ENCODE measurements around the gene CLK1.
A peak's percentile ranks its signal among the peaks of the same experiment; 100 is the strongest.
"Not testable (repeated sequence)": the region's sequence is repeated elsewhere in the genome, so short reads cannot be mapped to it uniquely, and the experiment has no call there.

Gene CLK1

GRCh38 chr2:200864176-200865034 is at the start of gene CLK1:
CLK1 (minus strand) TSS chr2:200864658; CDS start chr2:200861862, 2,796 bp downstream.
- DNase-seq: peak; percentile 98

- DNase-seq: no peak
Observed at GRCh38 chr2:200913654-200914053, 49.2 kb upstream of the CLK1 start.

- no peak for DNase-seq
Observed at GRCh38 chr2:200909958-200910357, 45.5 kb upstream of the CLK1 start.

GRCh38 chr2:200905618-200906296 is 41.3 kb upstream of the CLK1 start:
- DNase-seq: peak; percentile 61

GRCh38 chr2:200901459-200902072 is 37.1 kb upstream of the CLK1 start:
- peak; percentile 77 for DNase-seq

- DNase-seq: no peak
Observed at GRCh38 chr2:200899482-200899881, 35.0 kb upstream of the CLK1 start.

GRCh38 chr2:200888704-200889625 is 24.5 kb upstream of the CLK1 start, which contains the start of the genes NIF3L1 and PPIL3:
NIF3L1 (plus strand) TSS chr2:200889371; CDS start chr2:200891944, 2,573 bp downstream.
PPIL3 (minus strand) TSS chr2:200889077; CDS start chr2:200887615, 1,462 bp downstream.
- DNase-seq: peak; percentile 97

- not testable (repeated sequence) for DNase-seq
Observed at GRCh38 chr2:200881715-200882249, 17.3 kb upstream of the CLK1 start.

- no peak for DNase-seq
Observed at GRCh38 chr2:200878289-200878880, 13.9 kb upstream of the CLK1 start.

- DNase-seq: no peak
Observed at GRCh38 chr2:200877443-200877842, 13.0 kb upstream of the CLK1 start.

- no peak for DNase-seq
Observed at GRCh38 chr2:200873560-200873959, 9.1 kb upstream of the CLK1 start.

- no peak for DNase-seq
Observed at GRCh38 chr2:200871151-200871550, 6.7 kb upstream of the CLK1 start.

- no peak for DNase-seq
Observed at GRCh38 chr2:200869014-200869413, 4.6 kb upstream of the CLK1 start.

GRCh38 chr2:200863782-200864175 is 679 bp downstream of the CLK1 start:
- peak; percentile 22 for DNase-seq

- DNase-seq: peak; percentile 54
Observed at GRCh38 chr2:200862532-200863000, 1.9 kb downstream of the CLK1 start.

GRCh38 chr2:200861617-200862155 is 2.8 kb downstream of the CLK1 start:
- DNase-seq: no peak

- DNase-seq: peak; percentile 23
Observed at GRCh38 chr2:200860092-200860795, 4.2 kb downstream of the CLK1 start.

GRCh38 chr2:200856806-200857205 is 7.7 kb downstream of the CLK1 start:
- DNase-seq: no peak

- DNase-seq: no peak
Observed at GRCh38 chr2:200852605-200853004, 11.9 kb downstream of the CLK1 start.

Measured in CD4-positive, alpha-beta T cell treated with Interleukin-17A for 4 hours (primary cell).